Stimulated activated CD4-positive, alpha-beta T cell treated with anti-CD3 and anti-CD28 coated beads, Interleukin-2, amount 100 ng/mL, for 4 hours (primary cell): ENCODE results near the gene ETFBKMT.

Experiments used
- DNase-seq: peaks from one replicate; pipeline ENCODE4 v3.0.0-alpha.2; 2020; ENCODE audit warnings: low read depth

Gene ETFBKMT

GRCh38 chr12:31659087-31659942, at the start of gene ETFBKMT:
TSS of gene ETFBKMT (plus strand) at chr12:31659688. CDS start at chr12:31661954, 2,266 bp downstream.
- DNase-seq, result peak; percentile 91

GRCh38 chr12:31612819-31613218, 46.7 kb upstream of the ETFBKMT start:
- DNase-seq, result no peak

- DNase-seq, result no peak
Measured at GRCh38 chr12:31618228-31619025, 41.1 kb upstream of the ETFBKMT start.

GRCh38 chr12:31620311-31620710, 39.2 kb upstream of the ETFBKMT start:
- no peak for DNase-seq

- DNase-seq, result no peak
Measured at GRCh38 chr12:31622038-31622437, 37.5 kb upstream of the ETFBKMT start.

- no peak for DNase-seq
Measured at GRCh38 chr12:31626270-31626995, 33.1 kb upstream of the ETFBKMT start.

GRCh38 chr12:31627456-31628054, 31.9 kb upstream of the ETFBKMT start:
- DNase-seq, result no peak

- DNase-seq, result no peak
Measured at GRCh38 chr12:31629756-31630732, 29.4 kb upstream of the ETFBKMT start.

GRCh38 chr12:31631023-31631724, 28.3 kb upstream of the ETFBKMT start:
- DNase-seq, result no peak

- no peak for DNase-seq
Measured at GRCh38 chr12:31631809-31632208, 27.7 kb upstream of the ETFBKMT start.

- no peak for DNase-seq
Measured at GRCh38 chr12:31633464-31633863, 26.0 kb upstream of the ETFBKMT start.

GRCh38 chr12:31634620-31635019, 24.9 kb upstream of the ETFBKMT start:
- DNase-seq, result no peak

GRCh38 chr12:31641509-31642090, 17.9 kb upstream of the ETFBKMT start:
- no peak for DNase-seq

GRCh38 chr12:31644536-31644935, 15.0 kb upstream of the ETFBKMT start:
- no peak for DNase-seq

GRCh38 chr12:31645924-31646323, 13.6 kb upstream of the ETFBKMT start:
- DNase-seq, result no peak

- no peak for DNase-seq
Measured at GRCh38 chr12:31647086-31647491, 12.4 kb upstream of the ETFBKMT start.

GRCh38 chr12:31650918-31651317, 8.6 kb upstream of the ETFBKMT start:
- DNase-seq, result no peak

GRCh38 chr12:31651893-31652521, 7.5 kb upstream of the ETFBKMT start:
- DNase-seq, result no peak

- no peak for DNase-seq
Measured at GRCh38 chr12:31655208-31655607, 4.3 kb upstream of the ETFBKMT start.
